Effector CD4-positive, alpha-beta T cell (primary cell): ENCODE results near the gene SEBOX.

Source experiments
- DNase-seq: peaks from one replicate; pipeline ENCODE4 v3.0.0-alpha.2; 2020

SEBOX gene

GRCh38 chr17:28392491-28392890, 27.5 kb upstream of the SEBOX start:
- no peak for DNase-seq

- no peak for DNase-seq
These were observed 26.4 kb upstream of the SEBOX start for GRCh38 chr17:28391401-28391800.

- no peak for DNase-seq
These were observed 26.0 kb upstream of the SEBOX start for GRCh38 chr17:28390984-28391383.

GRCh38 chr17:28390563-28390962, 25.6 kb upstream of the SEBOX start:
- DNase-seq, result no peak

DNA sequence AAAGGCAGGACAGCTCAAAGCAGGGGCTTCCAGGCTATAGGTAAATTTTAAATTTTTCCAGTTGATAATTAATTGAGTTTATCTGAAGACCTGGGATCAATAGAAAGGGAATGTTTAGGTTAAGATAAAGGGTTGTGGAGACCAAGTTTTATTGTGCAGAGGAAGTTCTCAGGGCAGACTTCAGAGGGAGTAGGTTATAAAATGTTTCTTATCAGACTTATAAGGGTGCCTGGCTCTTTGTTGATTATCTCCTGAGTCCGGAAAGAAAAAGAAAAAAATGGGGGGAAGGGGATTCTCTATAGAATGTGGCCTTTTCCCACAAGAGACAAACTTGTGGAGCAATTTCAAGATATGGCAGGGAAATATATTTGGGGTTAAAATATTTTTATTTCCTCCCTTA, 25.1 kb upstream of the SEBOX start:
- DNase-seq, result no peak

DNA sequence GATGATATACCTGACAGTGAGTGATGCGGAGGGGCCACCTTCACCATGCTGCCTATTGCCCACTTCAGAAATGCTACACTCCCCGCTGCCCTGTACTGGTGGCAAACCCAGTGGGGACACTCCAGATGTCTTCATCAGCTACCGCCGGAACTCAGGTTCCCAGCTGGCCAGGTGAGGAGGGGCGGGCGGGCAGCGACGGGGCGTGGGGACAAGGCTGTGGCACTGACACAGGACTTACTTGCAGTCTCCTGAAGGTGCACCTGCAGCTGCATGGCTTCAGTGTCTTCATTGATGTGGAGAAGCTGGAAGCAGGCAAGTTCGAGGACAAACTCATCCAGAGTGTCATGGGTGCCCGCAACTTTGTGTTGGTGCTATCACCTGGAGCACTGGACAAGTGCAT, 23.1 kb upstream of the SEBOX start:
- no peak for DNase-seq

GRCh38 chr17:28386391-28386790, 21.4 kb upstream of the SEBOX start:
- DNase-seq, result no peak

DNA sequence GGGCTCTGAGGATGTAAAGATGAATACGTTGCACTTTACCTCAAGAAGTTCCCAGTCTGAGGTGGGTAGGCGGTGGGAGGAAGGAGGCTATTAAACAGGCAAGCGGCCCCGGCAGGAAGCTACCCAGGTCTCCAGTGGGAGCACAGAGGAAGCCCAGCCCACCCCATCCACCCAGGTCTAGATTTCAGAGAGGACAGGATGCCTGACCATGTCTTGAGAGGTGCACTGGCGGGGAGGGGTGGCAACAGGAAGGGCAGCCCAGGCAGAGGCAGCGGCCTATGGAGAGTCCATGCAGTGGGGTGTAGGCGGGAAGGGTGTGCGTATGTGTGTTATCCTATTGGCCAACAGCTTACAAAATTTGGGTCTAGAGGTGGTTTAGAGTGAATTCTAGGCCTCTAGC, 20.4 kb upstream of the SEBOX start:
- no peak for DNase-seq

DNA sequence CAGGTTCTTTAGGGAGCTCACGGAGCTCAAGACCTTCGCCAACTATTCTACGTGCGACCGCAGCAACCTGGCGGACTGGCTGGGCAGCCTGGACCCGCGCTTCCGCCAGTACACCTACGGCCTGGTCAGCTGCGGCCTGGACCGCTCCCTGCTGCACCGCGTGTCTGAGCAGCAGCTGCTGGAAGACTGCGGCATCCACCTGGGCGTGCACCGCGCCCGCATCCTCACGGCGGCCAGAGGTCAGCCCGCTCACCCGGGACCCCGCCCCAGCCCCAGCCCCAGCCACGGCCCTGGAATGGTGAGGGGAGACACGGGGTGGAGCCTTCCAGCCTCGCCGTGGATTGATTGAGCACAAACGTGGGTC, 20.0 kb upstream of the SEBOX start:
- no peak for DNase-seq

- peak; percentile 50 for DNase-seq
These were observed 19.5 kb upstream of the SEBOX start for GRCh38 chr17:28384281-28385036.

GRCh38 chr17:28381141-28381825, 16.3 kb upstream of the SEBOX start:
- DNase-seq, result no peak

- no peak for DNase-seq
These were observed 15.1 kb upstream of the SEBOX start for GRCh38 chr17:28379814-28380801.

GRCh38 chr17:28372945-28373274, 7.9 kb upstream of the SEBOX start:
- DNase-seq, result no peak

DNA sequence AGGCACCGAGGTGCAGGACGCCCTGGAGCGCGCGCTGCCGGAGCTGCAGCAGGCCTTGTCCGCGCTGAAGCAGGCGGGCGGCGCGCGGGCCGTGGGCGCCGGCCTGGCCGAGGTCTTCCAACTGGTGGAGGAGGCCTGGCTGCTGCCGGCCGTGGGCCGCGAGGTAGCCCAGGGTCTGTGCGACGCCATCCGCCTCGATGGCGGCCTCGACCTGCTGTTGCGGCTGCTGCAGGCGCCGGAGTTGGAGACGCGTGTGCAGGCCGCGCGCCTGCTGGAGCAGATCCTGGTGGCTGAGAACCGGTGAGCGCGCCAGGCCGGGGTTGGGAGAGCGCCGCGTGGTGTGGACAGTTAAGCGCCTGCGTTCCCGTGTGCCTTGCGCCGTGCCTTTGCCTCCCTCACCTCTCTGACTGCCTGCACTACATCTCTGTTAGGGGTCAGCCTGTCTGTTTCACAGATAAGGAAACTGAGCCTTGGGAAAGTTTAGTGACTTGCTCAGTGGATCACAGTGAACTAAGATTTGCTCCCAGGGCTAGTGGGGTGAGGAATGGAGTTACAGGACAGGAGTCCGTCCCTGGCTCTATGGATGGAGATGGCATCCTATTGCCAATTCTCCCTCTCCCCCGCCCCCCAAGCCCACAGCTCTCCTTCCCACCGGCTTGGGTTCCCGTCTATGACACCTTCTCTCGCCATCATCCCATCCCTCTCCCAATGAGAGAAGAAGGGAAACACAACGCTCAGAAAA, 7.4 kb upstream of the SEBOX start:
- DNase-seq, result no peak

GRCh38 chr17:28371245-28372202, 6.5 kb upstream of the SEBOX start, which contains the start of gene SARM1:
TSS of gene SARM1 (plus strand) at chr17:28371694. CDS start at chr17:28372033, 339 bp downstream.
- peak; percentile 75 for DNase-seq

- no peak for DNase-seq
These were observed 5.7 kb upstream of the SEBOX start for GRCh38 chr17:28370744-28371103.

DNA sequence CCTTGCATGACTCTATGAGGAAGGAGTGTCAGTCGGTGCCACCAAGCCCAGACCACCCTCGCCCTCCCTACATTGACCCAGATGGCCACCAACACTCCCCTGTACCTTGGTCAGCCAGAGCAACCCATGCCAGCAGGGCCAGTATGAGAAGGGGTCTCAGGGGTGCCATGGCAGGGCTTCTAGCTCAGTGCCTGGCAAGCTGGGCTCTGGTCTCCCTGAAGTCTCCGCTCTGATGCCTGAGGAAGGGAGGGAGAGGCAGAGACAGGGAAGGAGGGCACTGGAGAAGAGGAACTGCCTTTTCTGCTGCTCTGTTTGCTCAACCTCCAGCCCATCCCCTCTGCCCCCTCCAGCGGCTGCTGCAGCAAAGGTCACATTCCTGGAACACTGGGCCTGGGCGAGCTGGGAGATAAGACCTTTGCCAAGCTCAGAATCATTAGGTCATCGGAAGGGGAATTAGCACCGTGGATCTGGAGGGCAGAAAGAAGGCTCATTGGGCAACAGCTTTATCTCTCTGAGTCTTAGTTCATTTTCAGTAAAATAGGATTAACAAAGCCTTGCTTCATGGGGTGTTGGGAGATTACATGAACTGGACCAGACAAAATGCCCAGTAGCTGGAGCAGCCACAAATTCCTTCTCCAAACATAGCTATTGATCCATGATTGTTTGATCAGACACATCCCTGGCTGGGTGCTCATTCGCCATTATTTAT, 5.2 kb upstream of the SEBOX start, which contains the start of gene VTN:
VTN (minus strand) TSS at position 273 of the 709 bp plus-strand sequence; CDS start at position 169, 104 bp downstream.
- no peak for DNase-seq

DNA sequence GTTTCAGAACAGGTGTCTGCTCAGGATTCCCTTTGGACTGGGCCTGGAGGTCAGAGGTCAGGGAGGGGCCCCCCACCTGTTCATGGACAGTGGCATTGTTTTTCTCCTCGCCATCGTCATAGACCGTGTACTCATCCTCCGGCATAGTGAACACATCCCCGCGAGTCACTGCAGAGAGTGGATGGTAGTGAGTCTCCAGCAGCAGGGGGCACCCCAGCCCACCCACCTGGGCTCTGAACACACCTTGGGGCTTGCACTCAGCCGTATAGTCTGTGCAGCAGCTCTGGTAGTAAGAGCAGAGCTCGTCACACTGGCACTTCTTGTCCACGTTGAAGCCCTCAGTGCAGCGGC, 4.7 kb upstream of the SEBOX start:
- DNase-seq, result no peak

DNA sequence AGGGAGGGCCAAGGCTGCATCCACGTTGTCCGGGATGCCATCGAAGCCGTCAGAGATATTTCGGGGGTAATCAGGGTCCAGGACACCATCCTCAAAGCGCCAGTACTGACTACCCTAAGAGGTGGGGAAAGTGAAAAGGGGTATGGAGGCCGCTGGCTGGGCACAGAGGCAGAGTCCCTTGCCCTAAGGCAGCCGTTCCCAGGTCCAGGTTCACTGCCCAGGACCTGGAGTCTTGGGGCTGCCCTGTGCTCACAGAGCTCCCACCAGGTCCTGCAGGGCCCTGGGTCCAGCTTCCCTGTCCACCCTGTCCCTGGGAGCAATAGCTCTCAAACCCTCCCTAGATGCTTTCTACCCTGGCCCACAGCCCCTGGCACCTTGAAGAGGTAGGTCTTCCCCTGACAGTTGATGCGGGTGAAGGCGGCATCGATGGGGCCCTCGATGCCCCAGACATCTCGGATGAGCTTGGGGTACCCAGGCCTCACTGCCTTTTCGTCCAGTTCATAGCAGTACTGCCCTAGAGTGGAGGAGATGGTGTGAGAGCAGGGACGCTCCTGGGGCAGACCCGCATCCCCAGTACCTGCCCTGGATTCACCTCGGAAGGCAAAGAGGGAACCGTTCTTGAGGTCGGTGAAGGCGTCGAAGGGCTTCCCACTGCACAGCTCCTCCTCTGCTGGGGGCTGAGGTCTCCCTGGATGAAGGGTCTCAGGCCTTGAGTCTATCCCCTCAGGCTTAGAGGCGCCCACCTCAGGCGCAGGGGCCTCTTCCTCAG, 4.1 kb upstream of the SEBOX start:
- no peak for DNase-seq

DNA sequence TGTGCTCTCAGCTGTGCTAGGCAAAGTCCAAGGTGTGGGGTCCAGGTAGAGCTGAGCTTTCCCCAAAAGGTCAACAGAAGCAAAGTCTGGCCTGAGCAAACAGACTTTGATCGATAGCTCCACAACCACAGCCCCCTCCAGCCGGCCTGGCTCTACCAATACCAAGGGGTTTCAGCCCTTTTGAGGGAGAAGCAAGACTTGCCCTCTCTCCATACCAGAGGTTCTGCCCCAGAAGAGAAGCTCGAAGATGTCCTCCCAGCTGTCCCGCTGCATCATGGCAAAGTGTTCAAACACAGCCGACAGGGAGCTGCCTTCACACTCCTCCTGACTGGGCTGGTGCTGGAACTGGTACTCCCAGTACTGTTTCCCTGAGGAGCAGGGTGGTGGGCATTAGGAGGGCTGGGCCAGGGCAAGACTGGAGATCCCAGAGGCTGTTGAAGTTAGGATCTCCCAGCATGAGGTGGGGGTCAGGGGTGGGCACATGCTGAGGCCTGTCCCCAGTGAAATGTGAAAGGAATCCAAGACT, 3.4 kb upstream of the SEBOX start:
- no peak for DNase-seq
